Activated CD8-positive, alpha-beta memory T cell treated with anti-CD3 and anti-CD28 coated beads for 48 hours (primary cell): ENCODE results near the gene NAA25.
A peak's percentile ranks its signal among the peaks of the same experiment; 100 is the strongest.

ENCODE experiments used
- DNase-seq, 3 experiments: peaks; one replicate each; pipeline ENCODE4 v3.0.0-alpha.2; 2020; ENCODE audit warnings: low read depth in 2 of 3, low spot score in 2 of 3

Gene NAA25

DNA sequence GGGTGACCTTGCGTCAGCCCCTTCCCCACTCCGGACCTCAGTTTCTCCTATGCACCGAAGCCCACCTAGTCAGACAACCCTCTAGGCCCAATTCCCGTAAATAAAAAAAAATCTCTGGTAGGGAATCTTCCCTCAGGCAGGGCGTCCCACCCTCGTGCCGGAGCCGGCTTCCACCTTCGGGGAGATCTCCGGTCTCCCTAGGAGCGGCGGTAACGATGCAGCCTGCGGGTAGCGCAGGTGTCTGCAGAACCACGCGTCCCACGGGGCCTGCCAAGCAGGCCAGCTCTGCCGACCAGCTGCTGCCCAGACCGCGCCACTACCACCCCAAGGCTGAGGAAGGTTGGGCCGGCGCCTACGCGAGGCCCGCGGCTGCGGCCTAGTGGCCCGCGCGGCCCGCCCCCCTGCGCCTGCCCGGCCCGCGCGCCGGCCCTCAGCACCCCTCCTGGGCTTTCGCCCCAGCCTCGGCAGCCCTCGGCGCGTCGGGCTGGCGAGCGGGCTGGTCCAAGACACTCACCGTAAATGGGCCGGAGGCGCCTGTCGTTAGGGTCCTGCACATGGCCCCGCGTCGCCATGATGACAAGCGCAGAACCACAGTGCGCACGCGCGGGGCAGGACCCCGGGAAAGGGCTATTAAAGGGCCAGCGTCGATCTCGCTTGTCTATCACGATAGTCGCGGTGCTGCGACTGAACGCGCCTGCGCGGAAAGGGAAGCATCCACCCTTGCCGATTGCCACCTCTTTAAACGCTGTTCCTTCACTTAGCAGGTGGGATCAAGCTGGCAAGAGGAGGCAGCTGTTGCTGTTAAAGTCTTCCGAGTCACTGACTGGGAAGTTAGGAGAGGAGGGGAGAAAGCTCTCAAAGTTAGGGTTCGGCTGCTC lies at the start of gene NAA25:
TSS of gene NAA25 (minus strand) at position 582 of the 878 bp plus-strand sequence. CDS start at position 572, 10 bp downstream.
- peak; percentile 72 to 81 (median 74) for DNase-seq

GRCh38 chr12:112153893-112154219 lies 45.3 kb upstream of the NAA25 start:
- no peak for DNase-seq

- DNase-seq, result no peak
Observed at GRCh38 chr12:112153181-112153892, 44.8 kb upstream of the NAA25 start.

DNA sequence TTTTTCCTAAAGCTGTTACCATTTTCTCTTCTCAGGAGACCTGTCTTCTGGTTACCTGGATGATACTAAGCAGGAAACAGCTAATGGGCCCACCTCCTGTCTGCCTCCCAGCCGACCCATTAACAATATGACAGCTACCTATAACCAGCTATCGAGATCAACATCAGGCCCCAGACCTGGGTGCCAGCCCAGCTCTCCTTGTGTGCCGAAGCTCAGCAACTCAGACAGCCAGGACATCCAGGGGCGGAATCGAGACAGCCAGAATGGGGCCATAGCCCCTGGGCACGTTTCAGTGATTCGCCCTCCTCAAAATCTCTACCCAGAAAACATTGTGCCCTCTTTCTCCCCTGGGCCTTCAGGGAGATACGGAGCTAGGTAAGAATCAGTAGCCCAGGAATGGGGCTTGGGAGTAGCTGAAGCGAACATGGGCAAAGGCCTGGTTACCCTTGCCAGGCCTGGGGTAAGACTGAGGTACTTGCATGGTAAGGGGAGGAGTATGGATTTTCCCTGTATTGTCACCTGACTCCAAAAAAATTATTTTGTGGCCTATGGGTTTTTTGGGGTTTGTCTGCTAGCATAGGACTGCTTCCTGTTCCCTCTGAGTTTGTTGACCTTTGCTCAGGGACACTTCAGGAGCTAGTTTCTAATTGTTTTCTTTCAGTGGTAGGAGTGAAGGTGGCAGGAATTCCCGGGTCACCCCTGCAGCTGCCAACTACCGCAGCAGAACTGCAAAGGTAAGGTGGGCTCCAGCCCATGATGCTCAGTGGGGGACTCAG lies 43.4 kb upstream of the NAA25 start:
- no peak for DNase-seq

DNA sequence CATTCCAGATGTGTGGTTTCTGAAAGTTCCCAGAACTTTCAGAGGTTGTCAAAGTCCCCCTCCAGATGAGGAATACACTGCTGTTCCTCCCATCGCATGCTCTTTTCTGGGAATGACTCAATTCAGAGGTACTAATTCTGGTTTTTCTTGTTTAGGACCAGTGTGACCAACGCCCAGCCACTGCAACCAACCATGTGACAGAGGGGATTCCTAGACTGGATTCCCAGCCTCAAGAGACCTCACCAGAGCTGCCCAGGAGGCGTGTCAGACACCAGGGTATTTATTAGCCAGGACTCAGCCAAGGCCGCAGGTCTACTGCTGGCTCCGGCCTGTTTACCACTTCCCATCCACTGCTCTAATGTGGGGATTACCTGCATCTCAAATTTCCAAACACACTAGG lies 41.0 kb upstream of the NAA25 start:
- no peak for DNase-seq

DNA sequence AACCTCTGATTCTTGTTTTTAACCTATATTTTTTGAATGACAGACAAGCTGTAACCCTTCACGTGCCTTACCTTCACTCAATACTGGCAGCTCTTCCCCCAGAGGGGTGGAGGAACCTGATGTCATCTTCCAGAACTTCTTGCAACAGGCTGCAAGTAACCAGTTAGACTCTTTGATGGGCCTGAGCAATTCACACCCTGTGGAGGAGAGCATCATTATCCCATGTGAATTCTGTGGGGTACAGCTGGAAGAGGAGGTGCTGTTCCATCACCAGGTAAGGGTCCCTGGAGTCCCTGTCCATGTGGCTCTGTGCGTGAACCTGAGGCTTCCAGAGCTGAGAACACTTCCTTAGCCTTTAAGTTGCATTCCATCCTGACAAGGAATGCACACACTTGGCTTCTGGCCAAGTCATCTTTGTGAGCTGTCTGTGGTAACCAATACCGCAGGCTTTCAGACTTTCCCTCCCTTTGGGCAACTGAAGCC lies 39.5 kb upstream of the NAA25 start:
- DNase-seq, result no peak

DNA sequence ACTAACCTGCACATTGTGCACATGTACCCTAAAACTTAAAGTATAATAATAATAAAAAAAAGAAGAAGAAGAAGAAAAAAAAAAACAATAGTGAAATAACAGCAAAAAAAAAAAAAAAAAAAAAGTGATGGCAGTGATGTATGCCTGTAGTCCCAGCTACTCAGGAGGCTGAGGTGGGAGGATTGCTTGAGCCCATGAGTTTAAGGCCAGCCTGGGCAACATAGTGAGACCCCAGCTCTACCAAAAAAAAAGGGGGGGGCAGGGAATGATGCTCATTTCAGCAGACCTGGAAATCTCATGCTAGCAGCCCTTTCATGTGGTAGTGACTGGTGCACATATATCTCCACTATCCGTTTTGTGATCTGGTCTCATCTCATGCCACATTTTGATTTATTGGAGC lies 37.5 kb upstream of the NAA25 start:
- DNase-seq, result no peak

DNA sequence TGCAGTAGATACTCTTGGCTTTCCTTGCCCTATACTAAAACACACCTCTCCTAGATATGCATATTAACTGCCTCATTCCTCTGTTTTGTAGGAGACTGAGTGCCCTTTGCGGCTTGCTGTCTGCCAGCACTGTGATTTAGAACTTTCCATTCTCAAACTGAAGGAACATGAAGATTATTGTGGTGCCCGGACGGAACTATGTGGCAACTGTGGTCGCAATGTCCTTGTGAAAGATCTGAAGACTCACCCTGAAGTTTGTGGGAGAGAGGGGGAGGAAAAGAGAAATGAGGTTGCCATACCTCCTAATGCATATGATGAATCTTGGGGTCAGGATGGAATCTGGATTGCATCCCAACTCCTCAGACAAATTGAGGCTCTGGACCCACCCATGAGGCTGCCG lies 32.1 kb upstream of the NAA25 start:
- no peak for DNase-seq

DNA sequence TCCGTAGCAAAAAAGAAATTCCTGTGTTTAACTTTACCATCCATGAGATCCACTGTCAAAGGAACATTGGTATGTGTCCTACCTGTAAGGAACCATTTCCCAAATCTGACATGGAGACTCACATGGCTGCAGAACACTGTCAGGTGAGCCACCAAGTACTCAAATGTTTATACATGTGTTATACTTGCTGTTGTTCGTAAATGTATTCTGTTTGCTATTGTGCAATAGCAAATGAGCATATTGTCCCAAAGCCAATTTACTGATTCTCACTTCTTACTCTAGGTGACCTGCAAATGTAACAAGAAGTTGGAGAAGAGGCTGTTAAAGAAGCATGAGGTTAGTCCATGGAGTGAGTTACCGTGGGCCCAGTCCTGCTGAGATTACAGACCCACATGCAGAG lies 26.1 kb upstream of the NAA25 start:
- DNase-seq, result no peak

GRCh38 chr12:112133418-112133817 lies 24.8 kb upstream of the NAA25 start:
- DNase-seq, result no peak

DNA sequence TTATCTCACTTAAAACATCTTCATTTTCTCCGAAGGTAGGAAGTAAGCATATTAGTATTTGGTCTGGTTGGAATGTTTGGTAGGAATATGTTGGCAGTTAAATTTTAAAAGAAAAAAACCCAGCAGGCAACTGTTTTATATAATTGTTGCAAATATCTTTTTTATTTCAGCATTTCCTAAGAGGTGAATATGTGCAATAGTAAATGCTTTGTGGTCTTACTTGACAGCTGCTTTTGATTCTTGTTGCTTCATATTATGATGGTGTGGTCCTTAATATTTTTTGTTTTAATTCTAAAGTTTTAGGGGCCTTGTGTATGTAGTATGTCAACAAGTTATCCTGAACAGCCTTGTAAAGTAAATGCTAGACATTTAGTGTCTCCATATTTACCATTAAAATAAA lies 23.1 kb upstream of the NAA25 start:
- DNase-seq, result no peak

- no peak for DNase-seq
Observed at GRCh38 chr12:112130441-112130998, 21.9 kb upstream of the NAA25 start.

- no peak for DNase-seq
Observed at GRCh38 chr12:112126911-112127310, 18.3 kb upstream of the NAA25 start.

- no peak for DNase-seq
Observed at GRCh38 chr12:112126000-112126438, 17.4 kb upstream of the NAA25 start.

- DNase-seq, result peak; percentile 95 to 99 (median 96)
Observed at GRCh38 chr12:112125250-112125999, 16.8 kb upstream of the NAA25 start, which contains the start of gene TRAFD1. TRAFD1 (plus strand) TSS chr12:112125560; CDS start chr12:112130523, 4,963 bp downstream.

DNA sequence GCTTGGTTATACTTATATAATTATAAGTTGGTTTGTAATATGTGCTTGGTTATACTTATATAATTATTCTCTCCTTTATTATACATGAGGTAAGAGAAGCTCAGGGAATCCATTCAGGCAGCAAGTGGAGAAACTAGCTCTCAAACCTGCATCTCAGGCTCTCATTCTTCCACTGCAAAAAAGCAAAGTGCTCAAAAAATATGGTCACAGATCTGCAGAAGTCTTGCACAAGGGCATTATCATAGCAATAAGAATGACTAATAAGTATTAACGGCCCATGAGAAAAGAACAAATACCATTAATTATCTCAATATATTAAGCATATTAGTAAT lies 16.3 kb upstream of the NAA25 start:
- no peak for DNase-seq

- no peak for DNase-seq
Observed at GRCh38 chr12:112122823-112123690, 14.5 kb upstream of the NAA25 start.

GRCh38 chr12:112121780-112122565 lies 13.4 kb upstream of the NAA25 start:
- DNase-seq, result no peak

- DNase-seq, result no peak
Observed at GRCh38 chr12:112117685-112118084, 9.1 kb upstream of the NAA25 start.
